ENCODE results near the gene ELFN2. TPM values are rescaled to one million over a fixed set of nuclear protein-coding genes. Genes with fewer than 3 reads are reported as not detected.

Gene ELFN2, protein sequence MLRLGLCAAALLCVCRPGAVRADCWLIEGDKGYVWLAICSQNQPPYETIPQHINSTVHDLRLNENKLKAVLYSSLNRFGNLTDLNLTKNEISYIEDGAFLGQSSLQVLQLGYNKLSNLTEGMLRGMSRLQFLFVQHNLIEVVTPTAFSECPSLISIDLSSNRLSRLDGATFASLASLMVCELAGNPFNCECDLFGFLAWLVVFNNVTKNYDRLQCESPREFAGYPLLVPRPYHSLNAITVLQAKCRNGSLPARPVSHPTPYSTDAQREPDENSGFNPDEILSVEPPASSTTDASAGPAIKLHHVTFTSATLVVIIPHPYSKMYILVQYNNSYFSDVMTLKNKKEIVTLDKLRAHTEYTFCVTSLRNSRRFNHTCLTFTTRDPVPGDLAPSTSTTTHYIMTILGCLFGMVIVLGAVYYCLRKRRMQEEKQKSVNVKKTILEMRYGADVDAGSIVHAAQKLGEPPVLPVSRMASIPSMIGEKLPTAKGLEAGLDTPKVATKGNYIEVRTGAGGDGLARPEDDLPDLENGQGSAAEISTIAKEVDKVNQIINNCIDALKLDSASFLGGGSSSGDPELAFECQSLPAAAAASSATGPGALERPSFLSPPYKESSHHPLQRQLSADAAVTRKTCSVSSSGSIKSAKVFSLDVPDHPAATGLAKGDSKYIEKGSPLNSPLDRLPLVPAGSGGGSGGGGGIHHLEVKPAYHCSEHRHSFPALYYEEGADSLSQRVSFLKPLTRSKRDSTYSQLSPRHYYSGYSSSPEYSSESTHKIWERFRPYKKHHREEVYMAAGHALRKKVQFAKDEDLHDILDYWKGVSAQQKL
- 0.59 TPM in 1 of 2 replicates, not detected in the other for total RNA-seq

DNA sequence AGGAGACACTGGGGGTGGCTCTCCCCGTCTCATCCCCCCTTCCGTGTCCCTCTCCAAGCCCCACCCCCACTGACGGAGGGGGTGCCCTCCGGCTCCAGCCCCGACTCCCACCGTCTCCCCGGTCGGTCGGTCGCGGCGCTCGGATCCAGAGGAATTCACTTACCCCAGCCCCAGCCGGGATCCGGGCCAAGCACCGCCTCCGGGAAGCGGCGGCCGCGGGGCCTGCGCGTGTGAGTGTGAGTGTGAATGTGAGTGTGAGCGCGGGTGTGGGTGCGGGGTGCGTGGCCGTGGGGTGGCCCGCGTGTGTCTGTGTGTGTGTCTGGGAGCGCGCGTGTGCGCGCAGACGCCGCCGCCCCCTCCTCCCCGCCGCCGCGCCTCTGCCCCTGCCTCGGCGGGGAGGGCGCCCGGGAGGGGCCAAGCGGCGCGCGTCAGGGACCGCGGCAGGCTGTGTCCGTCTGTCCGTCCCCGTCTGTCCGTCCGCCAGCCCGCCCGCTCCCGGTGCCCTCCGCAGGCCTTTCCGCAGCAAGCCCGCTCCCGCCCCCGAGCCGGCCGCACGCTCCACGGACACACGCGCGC, at the start of gene ELFN2:
TSS of gene ELFN2 (minus strand) at position 345 of the 576 bp plus-strand sequence. CDS start 51,945 bp downstream, outside the sequence.

Other genes with a start within 250 kb of the ELFN2 start
- 4.1 and 5.9 TPM in 2 replicates for gene C1QTNF6, start 239.2 kb downstream of the ELFN2 start, total RNA-seq
- not detected in 2 replicates for gene SSTR3, start 215.0 kb downstream of the ELFN2 start, total RNA-seq
- gene RAC2, start 183.2 kb downstream of the ELFN2 start, total RNA-seq = 7.0 and 16.6 TPM in 2 replicates
- gene CYTH4, start 145.0 kb downstream of the ELFN2 start, total RNA-seq = under 0.01 and 0.59 TPM in 2 replicates
- 0.59 TPM in 1 of 2 replicates, not detected in the other for gene MFNG, start 58.9 kb upstream of the ELFN2 start, total RNA-seq
- 17.3 and 32.1 TPM in 2 replicates for gene CARD10, start 91.9 kb upstream of the ELFN2 start, total RNA-seq
- gene CDC42EP1, start 133.0 kb upstream of the ELFN2 start, total RNA-seq = 23.9 and 26.5 TPM in 2 replicates
- not detected in 2 replicates for gene LGALS2, start 152.6 kb upstream of the ELFN2 start, total RNA-seq
- gene GGA1, start 181.4 kb upstream of the ELFN2 start, total RNA-seq = 35.6 and 58.8 TPM in 2 replicates
- gene SH3BP1, start 212.2 kb upstream of the ELFN2 start, total RNA-seq = 7.0 and 12.3 TPM in 2 replicates
- gene PDXP, start 231.2 kb upstream of the ELFN2 start, total RNA-seq = 10.7 and 16.0 TPM in 2 replicates
- gene LGALS1, start 248.2 kb upstream of the ELFN2 start, total RNA-seq = 3,847 and 6,336 TPM in 2 replicates